H4 (cell line): Measurements from ENCODE around the gene PRR16. TPM values are rescaled to one million over a fixed set of nuclear protein-coding genes. Genes with fewer than 3 reads are reported as not detected.

Experiments
- DNase-seq: peaks from one replicate; pipeline ENCODE4 v3.0.0-alpha.2; 2015; ENCODE audit warnings: low spot score
- total RNA-seq: library from RNA; depleted of rRNA; stranded (reverse); fragments of >200 nt; shearing (Covaris generic); gene quantifications from 2 replicates; pipeline ENCODE4 v1.2.3, GENCODE V29; 2014

The PRR16 gene
- total RNA-seq, 1 experiment from 2014 or later: 4.5 TPM

DNA sequence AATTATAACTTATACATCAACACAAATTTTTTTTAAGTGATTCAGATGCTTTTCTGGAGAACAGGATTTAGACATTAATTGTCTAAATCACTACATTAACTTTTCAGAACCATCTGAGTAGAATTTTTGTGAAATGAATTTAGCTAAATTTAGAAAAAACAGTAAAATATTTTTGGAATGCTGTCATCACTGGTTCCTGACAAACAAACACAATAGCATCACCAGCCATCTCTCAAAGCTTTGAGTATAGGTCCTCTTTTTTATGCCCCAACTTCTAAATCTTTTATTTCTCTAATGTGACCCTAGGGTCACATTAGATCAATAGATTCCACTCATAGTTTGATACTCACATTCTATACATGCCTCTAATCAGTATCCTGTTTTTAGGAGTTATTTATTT, 104.6 kb downstream of the PRR16 start:
- DNase-seq: no peak

DNA sequence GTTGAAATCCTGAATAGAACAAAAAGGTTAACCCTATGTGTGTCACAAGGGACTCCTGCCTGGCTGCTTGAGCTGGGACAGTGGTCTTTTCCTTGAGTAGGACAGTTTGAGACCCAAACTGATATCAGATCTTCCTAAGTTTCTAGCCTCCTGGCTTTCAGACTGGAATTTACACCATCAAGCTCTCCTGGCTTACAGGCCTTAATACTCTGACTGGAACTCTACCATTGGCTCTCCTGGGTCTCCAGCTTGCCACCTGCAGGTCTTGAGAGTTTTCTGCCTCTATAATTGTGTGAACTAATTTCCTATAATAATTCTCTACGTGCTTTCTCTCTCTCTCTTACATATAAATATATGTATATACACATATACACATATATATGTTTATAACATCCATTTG, 112.5 kb downstream of the PRR16 start:
- DNase-seq: no peak

DNA sequence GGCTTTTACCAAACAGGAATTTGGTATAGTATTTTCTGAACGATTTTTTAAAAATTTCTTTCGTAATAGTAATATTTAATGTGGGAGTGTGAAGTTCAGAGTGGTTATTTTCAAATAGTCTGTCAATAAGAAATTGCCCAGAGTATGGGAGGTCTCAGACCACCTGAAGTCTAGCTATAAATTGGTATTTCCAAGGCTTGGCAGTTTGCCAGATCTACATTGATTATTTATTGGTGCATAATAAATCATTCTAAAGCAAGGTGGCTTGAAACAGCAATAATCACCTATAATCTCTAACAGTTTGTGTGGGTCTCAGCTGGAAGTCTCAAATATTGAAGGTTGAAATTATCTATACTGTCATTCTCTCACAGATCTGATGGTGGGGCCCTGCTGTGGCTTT, 118.5 kb downstream of the PRR16 start:
- no peak for DNase-seq

DNA sequence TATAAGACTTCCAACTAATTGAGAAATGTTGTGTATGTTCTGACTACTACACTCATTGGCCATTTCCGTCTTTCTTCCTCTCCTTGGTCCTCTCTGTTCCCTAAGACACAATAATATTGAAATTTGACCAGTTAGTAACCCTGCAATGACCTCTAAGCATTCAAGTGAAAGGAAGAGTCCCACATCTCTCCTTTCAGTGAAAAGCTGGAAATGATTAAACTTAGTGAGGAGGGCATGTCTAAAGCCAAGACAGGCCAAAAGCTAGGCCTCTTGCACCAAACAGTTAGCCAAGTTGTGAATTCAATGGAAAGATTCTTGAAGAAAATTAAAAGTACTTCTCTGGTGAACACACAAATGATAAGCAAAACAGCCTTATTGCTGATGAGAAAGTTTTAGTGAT, 122.5 kb downstream of the PRR16 start:
- no peak for DNase-seq

DNA sequence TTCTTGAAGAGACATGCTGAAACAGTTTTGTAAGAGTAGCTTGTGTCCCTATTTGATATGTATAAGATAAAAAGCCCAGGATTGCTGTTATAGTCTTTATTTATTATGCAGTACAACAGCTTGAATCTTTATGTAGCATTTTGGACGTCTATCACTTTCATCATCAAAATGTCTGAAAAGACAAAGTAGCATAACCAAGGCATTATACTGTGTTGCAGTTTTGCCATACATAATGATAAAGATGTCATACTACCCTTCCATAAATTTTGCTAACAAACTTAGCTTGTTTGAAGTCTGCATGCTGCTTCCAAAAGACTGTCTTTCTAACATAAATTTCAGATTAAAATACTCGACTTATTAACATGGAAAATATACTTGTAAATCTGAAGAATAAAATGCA, 127.8 kb downstream of the PRR16 start:
- no peak for DNase-seq

DNA sequence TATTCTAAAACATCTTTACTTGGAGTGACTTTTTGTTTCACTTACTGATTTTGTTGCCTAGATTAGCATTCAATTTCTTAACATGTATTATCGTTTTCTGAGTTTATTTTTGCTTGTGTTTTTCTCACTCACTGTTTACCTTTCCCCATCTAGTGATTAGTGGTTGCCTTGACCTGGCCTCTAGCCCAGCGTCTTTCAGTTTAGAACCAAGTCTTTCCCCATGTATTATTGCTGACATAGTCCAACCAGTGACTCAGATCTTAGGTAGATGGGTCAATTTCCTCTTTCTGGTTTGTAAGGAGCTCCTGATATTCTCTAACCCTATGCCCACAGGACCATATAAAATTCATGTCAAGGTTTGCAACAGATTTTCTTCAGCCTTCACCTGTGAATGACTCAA, 135.5 kb downstream of the PRR16 start:
- peak; percentile 86 for DNase-seq

DNA sequence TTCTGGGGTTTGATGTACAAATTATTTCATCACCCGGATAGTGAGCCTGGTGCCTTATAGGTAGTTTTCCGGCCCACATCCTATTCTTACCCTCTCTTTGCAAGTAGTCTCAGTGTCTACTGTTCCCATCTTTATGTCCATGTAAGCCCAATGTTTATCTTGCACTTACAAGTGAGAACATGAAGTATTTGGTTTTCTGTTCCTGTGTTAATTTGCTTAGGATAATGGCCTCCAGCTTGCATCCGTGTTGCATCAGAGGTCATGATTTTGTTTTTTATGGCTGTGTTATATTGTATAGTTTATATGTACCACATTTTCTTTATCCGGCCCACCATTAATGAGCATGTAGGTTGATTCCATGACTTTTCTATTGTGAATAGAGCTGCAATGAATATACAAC, 136.5 kb downstream of the PRR16 start:
- DNase-seq: no peak

DNA sequence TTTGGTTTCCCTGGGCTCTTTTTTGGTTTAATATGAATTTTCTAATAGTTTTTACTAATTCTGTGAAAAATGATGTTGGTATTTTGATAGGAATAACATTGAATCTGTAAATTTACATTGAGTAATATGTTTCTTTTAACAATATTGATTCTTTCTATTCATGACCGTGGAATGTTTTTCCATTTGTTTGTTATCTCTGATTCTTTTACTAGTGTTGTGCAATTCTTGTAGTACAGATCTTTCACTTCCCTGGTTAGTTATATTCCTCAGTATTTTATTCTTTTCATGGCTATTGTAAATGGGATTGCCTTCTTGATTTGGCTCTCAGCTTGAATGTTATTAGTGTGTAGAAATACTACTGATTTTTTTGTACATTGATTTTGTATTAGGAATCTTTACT, 137.9 kb downstream of the PRR16 start:
- DNase-seq: no peak

DNA sequence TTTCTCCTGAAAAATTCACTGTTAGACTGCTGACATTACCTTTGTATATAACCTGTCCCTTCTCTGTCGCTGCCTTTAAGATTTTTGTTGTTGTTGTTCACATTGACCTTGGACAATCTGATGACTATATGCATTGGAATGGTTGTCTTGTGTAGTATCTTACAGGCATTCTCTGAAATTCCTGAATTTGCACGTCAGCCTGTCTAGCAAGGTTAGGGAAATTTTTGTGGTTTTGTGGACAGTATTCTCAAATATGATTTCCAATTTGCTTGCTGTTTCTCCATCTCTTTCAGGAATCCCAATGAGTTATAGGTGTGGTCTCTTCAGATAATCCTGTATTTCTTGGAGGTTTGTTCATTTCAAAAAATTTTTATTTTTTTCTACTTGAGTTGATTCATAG, 140.8 kb downstream of the PRR16 start:
- DNase-seq: peak; percentile 78

DNA sequence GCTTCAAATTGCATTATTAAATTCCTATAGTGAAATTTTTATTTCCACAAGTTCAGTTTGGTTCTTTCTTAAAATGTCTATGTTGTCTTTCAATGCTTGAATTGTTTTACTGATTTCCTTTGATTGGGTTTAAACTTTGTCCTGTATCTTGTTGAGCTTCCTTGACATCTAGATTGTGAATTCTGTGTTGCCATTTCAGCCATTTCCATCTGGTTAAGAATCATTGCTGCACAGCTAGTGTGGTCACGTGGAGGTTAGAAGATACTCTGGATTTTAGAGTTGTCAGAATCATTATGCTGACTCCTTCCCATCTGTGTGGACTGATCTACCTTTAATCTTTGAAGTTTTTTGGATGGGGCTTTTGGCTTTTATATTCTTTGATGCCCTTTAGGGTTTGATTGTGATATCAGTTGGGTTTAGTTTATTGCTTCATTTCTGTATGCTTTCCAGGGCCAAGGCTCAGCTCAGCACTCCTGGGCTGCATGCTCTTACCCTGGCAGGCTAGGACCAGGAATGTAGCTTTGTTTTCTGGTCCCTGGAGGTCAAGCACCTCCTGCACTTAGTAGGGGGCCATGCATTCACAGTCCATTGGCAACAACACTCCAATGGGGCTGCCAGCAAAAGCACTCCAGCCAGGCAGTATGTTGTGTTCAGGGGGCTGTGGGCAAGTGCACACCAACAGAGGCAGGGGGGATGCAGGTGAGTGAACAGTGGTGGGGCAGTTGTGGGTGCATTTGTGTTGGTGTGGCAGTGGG, 141.4 kb downstream of the PRR16 start:
- no peak for DNase-seq

DNA sequence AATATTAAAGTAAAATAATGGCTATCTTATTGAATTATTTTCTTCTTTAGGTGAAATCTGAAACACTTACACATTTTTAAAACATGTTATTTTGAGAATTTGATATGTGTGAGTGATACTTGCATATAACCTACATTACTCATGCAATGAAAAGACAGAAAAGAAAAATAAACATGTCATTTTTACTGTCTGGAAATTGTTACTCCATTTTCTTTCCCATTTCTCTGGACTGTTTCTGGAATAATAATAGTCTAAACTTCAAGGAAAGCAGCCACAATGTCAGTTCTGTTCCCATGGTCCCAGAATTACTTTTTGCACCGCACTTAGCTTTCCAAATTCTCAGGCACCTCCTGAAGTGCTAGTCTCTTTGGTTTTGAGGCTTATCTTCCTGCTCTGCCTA, 145.5 kb downstream of the PRR16 start:
- DNase-seq: no peak

DNA sequence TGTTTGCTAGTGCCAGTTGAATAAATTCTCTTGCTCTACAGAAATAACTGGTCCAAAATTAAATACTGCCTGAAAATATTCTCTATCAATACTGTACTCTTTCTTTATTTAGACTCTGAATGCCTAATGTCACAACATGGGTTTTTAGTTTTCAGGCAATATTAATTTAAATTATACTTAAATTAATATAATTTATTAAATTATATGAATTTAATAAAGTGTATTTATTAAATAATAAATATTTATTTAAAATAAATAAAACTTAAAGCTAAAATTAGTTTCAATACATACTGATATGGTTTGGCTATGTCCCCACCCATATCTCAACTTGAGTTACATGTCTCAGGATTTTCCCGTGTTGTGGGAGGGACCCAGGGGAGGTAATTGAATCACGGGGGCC, 146.0 kb downstream of the PRR16 start:
- DNase-seq: no peak

DNA sequence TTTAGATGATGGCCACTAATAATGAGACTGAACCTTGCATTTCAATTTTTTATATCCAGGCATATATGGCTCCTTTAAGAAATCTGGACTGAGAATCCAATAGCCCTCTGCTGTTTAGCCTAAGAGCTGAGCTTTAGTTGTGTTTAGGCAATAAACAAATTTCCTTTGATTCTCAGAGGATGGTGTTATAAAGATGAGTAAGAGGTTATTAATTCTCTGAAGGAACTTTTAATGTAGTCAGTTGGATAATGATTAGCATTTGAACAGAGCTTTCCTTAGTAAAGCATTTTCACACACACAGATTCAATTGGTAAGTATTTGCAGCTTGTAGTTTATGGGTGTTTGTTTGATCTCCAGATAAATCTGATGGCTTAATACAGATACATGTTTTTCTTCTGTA, 149.6 kb downstream of the PRR16 start:
- no peak for DNase-seq

DNA sequence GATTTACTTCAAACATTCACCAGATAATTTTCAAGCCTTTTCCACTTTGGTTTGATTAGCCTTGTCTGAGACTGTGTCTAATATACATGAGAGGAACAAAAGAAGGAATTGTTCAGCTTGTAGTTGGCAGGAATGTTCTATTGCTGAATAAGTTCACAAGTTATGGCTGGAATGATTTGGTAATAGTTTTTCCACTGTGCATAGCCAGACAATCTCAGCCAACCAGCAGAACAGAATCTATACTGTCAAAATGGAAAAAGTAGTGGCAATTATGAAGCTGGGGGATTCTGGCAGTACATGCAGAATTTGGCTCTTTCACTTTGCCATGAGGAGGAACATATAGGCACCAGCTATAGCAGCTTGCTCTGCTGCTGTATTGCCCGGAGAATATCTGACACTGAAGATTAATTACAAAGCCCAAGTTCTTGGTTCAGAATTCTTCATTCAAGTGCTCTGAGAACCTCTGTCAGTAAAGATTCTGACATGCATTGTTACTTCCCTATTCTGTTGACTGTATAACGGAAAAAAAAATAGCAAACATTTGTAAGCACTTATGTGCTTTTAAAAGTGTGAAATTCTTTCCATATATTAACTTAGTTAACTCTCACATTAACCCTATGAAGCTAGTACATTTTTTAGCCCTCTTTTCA, 150.6 kb downstream of the PRR16 start:
- no peak for DNase-seq

DNA sequence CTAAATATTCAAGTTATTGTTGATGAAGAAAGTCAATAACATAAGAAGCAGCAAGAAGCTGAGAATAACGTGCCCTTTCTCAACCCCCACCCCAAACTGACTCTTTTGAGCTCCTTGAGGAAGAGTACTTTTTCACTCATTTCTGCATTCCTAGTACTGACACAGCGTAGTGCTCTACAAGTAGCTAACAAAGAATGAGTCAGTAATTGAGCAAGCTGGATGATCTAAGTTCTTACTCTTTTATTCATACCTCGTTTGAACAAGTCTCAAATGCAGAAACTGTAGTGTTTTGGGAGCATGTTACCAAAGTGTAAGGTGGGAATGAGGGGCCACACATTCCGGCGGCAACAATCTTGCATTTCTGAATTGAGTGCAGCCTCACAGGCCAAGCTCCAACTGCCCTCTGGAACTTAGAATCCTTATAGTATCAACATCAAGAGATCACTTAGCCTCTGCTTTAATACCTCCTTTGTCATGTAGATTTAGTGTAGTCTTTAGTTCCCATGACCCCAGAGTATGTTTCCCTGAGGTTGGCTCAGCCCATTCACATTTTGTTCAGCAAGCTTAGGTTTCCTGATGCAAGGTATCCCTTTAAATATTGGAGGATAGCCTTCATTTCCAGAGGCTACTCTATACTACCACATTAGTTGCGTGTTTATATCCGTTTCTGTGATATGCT, 152.0 kb downstream of the PRR16 start:
- DNase-seq: no peak

DNA sequence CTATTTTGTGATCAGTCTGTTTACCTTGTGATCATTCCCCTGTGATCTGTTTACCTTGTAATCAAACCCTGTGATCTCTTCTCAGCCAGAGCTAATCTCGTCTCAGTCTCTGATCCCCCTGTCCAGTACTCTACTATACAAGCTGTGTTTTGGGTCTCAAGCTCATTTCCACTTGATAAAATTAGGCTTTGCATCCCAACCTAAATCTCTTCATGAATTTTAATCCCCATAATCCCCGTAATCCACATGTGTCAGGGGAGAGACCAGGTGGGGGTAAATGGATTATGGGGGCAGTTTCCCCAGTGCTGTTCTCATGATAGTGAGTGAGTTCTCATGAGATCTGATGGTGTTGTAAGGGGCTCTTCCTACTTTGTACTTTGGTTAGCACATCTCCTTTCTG, 157.2 kb downstream of the PRR16 start:
- DNase-seq: no peak

DNA sequence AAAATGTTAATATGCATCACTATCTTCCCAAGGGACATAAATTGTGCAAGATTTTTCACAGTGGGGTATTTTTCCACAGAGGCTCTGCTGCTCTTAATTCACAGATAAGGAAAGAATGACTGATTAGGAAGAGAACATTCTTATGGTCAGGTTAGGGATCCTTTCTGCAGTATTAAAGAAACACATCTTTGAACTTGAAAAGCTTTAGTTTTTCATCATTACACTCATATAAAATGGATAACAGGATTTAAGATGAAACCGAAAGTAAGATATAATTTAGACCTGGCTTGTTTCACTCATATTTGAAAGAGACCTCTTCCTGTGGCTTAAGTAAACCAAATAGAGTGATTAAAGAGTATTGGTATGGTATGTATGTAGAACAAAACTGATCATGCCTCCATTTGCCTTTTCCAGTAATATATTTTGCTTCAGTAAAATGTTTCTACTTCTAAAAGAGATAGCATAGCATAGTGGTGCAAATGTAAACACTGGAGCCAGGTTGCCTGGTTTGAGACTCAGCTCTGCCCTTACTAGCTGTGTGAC, 160.0 kb downstream of the PRR16 start:
- DNase-seq: no peak

DNA sequence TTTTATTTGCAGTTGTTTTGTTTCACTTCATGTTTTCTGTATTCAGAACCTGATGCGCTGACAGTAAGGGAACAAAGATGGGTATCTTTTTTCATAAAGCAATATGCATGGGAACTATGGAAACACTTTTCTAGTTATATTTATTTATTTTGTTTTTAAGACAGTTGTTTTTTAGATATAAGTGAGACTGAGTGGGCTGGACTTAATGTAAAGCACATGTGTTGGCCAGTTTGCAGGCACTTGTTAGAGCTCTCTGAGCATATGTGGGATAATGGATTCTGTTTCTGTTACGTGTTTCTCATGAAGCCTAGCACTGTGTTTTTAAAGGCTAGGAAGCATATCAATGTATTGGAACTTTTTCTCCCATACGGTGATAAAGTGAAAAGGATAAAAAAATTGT, 164.1 kb downstream of the PRR16 start:
- no peak for DNase-seq

DNA sequence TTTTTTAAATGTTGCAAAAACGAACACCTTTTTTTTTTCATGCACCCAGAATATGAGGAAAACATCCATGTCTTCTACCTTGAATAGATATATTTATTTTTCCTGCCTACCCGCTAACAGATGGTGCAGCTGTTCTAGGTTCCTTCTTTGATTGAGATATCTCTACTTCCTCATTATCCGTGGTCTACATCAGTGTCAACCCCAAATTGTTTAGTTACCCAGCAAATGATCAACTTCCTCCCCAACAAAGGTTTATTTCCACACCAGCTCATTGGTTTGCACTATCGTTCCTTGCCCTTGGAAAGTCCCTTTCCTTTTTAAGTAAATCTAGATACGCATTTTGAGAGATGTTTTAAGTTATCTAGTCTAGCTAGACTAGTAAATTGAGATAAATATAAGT, 166.4 kb downstream of the PRR16 start:
- no peak for DNase-seq

DNA sequence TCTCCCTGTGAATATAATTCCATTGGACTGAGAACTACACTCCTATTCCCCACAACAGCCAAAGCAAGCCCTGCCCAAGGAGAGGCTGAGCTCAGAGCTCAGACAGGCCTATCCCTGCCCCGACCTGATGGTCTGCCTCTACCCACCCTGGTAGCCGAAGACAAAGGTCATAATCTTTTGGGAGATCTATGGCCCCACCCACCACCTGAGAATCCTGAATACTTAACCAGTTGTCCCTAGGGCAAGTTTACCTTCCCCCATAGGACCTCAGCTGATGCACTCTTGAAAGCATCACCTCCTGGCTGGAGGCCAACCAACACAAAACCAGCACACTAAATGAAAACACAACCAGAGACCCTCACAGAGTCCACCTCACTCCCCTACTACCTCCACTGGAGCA, 167.5 kb downstream of the PRR16 start:
- DNase-seq: no peak

DNA sequence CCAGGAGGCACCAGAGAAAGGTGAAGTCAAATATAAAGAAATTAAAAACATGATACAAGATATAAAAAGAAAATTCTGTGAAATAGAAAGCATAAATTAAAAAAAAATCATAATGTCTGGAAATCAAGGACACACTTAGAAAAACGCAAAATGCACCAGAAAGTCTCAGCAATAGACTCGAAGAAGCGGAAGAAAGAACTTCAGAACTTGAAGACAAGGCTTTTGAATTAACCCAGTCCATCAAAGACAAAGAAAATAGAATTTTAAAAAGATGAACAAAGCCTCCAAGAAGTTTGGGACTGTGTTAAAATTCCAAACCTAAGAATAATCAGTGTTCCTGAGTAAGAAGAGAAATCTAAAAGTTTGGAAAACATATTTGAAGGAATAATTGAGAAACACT, 168.3 kb downstream of the PRR16 start:
- no peak for DNase-seq

DNA sequence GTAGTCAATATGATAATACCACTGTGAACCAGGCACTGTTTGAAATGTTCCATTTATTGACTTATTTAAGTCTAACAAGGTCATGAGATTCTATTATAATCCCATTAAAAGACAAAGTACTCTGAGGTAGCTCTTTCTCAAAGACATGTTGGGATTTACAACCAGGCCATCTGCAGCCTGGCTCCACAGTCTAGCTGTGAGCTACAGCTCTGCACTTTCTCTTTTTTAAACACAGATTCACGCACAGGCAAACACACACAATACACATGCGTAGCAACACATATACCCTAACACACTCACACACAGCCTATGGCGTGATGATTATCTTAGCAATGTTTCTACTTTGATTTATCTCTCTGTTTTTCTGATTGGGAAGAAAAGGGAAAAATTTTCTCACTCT, 174.3 kb downstream of the PRR16 start:
- no peak for DNase-seq

DNA sequence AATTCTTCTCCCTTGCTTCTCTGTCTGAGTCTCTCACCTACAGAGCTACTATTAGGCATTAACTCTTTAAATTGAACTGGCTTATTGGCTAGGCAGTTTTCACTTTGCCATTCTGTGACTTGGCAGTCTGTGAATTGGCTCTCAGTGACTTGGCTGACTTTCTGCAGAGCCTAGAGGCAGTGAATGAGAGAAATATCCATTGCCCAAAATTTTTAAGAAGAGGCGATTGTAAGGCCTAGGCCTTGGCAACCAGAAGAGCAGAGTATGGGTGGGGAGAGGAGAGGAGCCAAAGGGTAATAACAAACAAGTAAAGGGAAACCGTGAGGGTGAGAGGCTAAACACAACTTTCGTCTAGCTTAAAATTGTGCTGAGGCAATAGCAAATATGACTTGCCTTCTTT, 176.7 kb downstream of the PRR16 start:
- no peak for DNase-seq
